ENCODE data around the gene PLCD3. TPM values are rescaled to one million over a fixed set of nuclear protein-coding genes. Genes with fewer than 3 reads are reported as not detected.

The PLCD3 gene, protein sequence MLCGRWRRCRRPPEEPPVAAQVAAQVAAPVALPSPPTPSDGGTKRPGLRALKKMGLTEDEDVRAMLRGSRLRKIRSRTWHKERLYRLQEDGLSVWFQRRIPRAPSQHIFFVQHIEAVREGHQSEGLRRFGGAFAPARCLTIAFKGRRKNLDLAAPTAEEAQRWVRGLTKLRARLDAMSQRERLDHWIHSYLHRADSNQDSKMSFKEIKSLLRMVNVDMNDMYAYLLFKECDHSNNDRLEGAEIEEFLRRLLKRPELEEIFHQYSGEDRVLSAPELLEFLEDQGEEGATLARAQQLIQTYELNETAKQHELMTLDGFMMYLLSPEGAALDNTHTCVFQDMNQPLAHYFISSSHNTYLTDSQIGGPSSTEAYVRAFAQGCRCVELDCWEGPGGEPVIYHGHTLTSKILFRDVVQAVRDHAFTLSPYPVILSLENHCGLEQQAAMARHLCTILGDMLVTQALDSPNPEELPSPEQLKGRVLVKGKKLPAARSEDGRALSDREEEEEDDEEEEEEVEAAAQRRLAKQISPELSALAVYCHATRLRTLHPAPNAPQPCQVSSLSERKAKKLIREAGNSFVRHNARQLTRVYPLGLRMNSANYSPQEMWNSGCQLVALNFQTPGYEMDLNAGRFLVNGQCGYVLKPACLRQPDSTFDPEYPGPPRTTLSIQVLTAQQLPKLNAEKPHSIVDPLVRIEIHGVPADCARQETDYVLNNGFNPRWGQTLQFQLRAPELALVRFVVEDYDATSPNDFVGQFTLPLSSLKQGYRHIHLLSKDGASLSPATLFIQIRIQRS
- 10 to 100 TPM; 11.6 to 44.4 (median 18.4) TPM for total RNA-seq

DNA sequence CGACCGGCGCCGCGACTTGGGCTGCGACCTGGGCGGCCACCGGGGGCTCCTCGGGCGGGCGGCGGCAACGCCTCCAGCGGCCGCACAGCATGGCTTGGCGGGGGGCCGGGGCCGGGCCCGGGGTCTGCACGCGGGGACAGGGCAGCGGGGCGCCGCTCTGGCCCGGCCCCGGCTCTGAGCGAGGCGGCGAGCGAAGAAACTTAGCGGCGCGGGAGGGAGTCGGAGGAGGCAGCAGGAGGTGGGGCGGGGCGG is at the start of gene PLCD3:
PLCD3 (minus strand) TSS at position 196 of the 252 bp plus-strand sequence; CDS start at position 91, 105 bp downstream.
- peak within 1 kb of the TSS; percentile 59 to 91 (median 76) for H3K4me3 ChIP-seq
- DNase-seq, result no peak
- no peaks in the 10 kb centered on the region for H3K27me3 ChIP-seq
- H3K4me1 ChIP-seq, result peaks cover 7 to 58% (median 12%) of the 10 kb centered on the region in 4 donors
- TF ChIP-seq, protein P1, sequence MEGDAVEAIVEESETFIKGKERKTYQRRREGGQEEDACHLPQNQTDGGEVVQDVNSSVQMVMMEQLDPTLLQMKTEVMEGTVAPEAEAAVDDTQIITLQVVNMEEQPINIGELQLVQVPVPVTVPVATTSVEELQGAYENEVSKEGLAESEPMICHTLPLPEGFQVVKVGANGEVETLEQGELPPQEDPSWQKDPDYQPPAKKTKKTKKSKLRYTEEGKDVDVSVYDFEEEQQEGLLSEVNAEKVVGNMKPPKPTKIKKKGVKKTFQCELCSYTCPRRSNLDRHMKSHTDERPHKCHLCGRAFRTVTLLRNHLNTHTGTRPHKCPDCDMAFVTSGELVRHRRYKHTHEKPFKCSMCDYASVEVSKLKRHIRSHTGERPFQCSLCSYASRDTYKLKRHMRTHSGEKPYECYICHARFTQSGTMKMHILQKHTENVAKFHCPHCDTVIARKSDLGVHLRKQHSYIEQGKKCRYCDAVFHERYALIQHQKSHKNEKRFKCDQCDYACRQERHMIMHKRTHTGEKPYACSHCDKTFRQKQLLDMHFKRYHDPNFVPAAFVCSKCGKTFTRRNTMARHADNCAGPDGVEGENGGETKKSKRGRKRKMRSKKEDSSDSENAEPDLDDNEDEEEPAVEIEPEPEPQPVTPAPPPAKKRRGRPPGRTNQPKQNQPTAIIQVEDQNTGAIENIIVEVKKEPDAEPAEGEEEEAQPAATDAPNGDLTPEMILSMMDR (IDR thresholded peaks at IDR 0.05), result no peak
- TF ChIP-seq POLR2A (IDR thresholded peaks at IDR 0.05), result no peak
- H3K9me3 ChIP-seq, result no peaks in the 10 kb centered on the region
- no peaks in the 10 kb centered on the region for H3K36me3 ChIP-seq
- peak within 1 kb of the TSS; percentile 93 to 98 (median 96) for H3K27ac ChIP-seq

DNA sequence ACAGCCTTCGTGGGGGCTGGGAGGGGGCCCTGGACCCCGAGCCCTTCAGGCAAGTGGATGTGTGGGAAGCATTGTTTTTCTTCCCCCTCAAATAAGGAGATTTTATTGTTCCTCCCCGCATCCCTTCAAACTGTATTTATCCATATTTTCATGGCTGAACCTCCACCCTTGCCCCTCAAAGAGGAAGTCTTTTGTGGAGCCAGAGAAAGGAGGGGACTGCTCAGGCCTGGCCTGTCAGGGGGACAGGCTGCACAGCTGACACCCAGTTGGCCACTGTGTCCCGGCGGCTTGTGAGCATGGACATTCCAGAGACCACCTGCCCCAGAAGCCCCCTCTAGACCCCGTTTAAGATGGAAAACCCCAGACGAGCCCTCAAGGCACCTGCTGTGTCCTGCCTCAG is 45.2 kb upstream of the PLCD3 start:
- no peaks in the 10 kb centered on the region for H3K36me3 ChIP-seq
- H3K9me3 ChIP-seq, result no peaks in the 10 kb centered on the region
- no peaks in the 10 kb centered on the region for H3K27me3 ChIP-seq
- TF ChIP-seq, protein P1 (IDR thresholded peaks at IDR 0.05), result no peak
- no peak for TF ChIP-seq POLR2A (IDR thresholded peaks at IDR 0.05)
- no peak for DNase-seq
- H3K4me3 ChIP-seq, result no peak overlapping the region
- H3K4me1 ChIP-seq, result peaks cover 0 to 23% (median 5%) of the 10 kb centered on the region in 4 donors
- H3K27ac ChIP-seq, result no peak overlapping the region

DNA sequence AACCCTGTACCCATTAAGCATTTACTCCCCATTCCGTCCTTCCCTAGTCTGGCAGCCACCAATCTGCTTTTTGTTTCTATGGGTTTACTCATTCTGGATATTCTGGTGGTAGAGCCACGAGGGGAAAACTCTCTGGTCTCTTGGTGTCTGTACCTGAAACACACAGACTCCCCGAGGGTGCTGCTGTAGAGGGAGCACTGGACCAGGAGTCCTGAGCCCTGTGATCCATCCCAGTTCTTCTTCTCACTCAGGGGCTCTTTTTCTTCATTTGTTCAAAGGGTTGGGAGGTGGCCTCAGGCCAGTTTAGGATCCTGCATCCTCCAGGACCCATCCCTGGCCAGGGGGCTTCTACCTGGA is 43.4 kb upstream of the PLCD3 start:
- Histone ChIP-seq H3K27ac (peak overlapping the region in 1 of 4 donors; percentile 59), H3K9me3 (no peaks in the 10 kb centered on the region), H3K27me3 (no peaks in the 10 kb centered on the region), H3K36me3 (no peaks in the 10 kb centered on the region), H3K4me3 (no peak overlapping the region), H3K4me1 (peaks cover 6 to 41% (median 12%) of the 10 kb centered on the region in 4 donors)
- DNase-seq, result no peak
- TF ChIP-seq POLR2A (IDR thresholded peaks at IDR 0.05), result no peak
- TF ChIP-seq, protein P1 (IDR thresholded peaks at IDR 0.05), result no peak

DNA sequence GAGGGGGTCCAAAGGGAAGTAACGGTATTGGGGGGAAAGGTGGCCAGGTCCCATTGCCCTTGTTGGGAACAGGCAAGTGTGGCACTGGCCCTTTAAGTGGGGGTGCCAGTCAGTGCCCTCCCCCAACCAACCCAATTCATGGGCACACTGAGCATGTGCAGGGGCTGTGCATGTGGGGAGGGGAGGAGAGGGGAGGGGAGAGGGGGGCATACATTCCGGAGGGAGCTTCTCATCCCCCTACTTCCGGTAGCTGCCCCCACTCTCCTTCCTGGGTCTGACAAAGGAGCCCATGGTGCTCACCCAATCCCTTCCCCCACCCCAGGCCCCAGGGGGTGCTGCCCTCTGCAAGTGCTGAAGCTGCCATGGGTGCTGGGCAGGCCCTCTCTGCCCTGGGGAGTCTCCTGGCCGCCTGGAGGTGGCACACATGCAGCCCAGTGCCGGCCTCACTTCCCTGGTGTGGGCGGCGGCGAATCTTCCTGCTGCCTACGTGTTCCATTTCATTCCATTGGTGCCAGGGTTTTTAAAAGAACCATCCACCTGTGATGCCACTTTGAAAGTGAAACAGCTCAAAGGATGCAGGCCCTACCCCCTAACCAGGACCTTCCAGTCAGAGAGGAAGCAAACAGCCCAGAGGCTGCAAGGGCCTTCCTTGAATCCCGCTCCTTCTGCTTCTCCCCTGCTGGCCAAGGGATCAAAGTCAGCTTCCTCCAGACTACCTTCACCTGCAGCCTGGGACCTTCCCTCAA is 40.4 kb upstream of the PLCD3 start:
- H3K9me3 ChIP-seq, result no peaks in the 10 kb centered on the region
- H3K36me3 ChIP-seq, result no peaks in the 10 kb centered on the region
- DNase-seq, result peak; percentile 69 to 77 (median 73)
- peak overlapping the region in 3 of 4 donors; percentile 30 to 42 (median 38) for H3K4me3 ChIP-seq
- TF ChIP-seq, protein P1 (IDR thresholded peaks at IDR 0.05), result peak in 1 of 6 experiments; percentile 25
- TF ChIP-seq POLR2A (IDR thresholded peaks at IDR 0.05), result peak in 1 of 2 donors; percentile 17
- peaks cover 6 to 47% (median 12%) of the 10 kb centered on the region in 4 donors for H3K4me1 ChIP-seq
- H3K27me3 ChIP-seq, result no peaks in the 10 kb centered on the region
- peak overlapping the region; percentile 63 to 89 (median 76) for H3K27ac ChIP-seq

DNA sequence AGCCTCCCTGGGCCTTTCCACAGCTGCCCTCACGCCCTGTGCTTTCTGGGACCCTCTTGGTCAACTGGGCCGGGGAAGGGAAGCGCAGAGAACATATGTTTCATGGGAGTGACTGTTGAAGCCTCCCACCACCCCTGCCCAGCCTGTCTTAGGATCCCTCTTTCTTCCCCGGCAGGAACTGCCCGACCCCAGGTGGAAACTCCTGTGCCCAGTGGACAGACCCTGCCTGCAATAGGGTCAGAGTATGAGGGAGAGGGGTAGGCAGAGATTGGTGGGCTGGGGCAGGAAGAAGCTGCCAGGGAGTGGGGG is 39.9 kb upstream of the PLCD3 start:
- TF ChIP-seq, protein P1 (IDR thresholded peaks at IDR 0.05), result no peak
- no peak for TF ChIP-seq POLR2A (IDR thresholded peaks at IDR 0.05)
- Histone ChIP-seq H3K27ac (peak overlapping the region; percentile 63 to 89 (median 76)), H3K27me3 (no peaks in the 10 kb centered on the region), H3K36me3 (no peaks in the 10 kb centered on the region), H3K4me3 (peak overlapping the region in 2 of 4 donors; percentile 12 to 30), H3K9me3 (no peaks in the 10 kb centered on the region), H3K4me1 (peaks cover 6 to 47% (median 12%) of the 10 kb centered on the region in 4 donors)
- DNase-seq, result no peak

Measured in Peyer's patch (tissue), 4 donors.